SK-N-SH treated with all-trans-retinoic acid at 6 μM for 48 hours (cell line): ENCODE results near the gene TCFL5.
A peak's percentile ranks its signal among the peaks of the same experiment; 100 is the strongest.
"Not testable (repeated sequence)": the region's sequence is repeated elsewhere in the genome, so short reads cannot be mapped to it uniquely, and the experiment has no call there.

ENCODE experiments used
- ATAC-seq: fragments of 200-7000 bp; cut with Tn5 transposase; 3 replicates; pipeline ENCODE4 v1.9.1; 2020; ENCODE audit warnings: mild to moderate bottlenecking, moderate library complexity
- ARNTL ChIP-seq: fragments of 450-650 bp; formaldehyde crosslinking; IDR thresholded peaks from 2 replicates; pipeline ENCODE4 v1.5.0; 2020; ENCODE audit warnings: low read depth, mild to moderate bottlenecking, moderate library complexity, borderline replicate concordance
- BACH2 ChIP-seq: fragments of 250-450 bp; sonication (Bioruptor Pico); IDR thresholded peaks from 2 replicates; pipeline ENCODE4 v1.9.0; 2021; ENCODE audit warnings: mild to moderate bottlenecking, borderline replicate concordance
- CREB5 ChIP-seq: fragments of 250-450 bp; sonication (Bioruptor Pico); IDR thresholded peaks from 2 replicates; pipeline ENCODE4 v1.5.1; 2020; ENCODE audit warnings: low read depth, mild to moderate bottlenecking, moderate library complexity
- CSDC2 ChIP-seq: fragments of 250-450 bp; sonication (Bioruptor Pico); IDR thresholded peaks from 2 replicates; pipeline ENCODE4 v1.5.0; 2020; ENCODE audit warnings: mild to moderate bottlenecking, moderate library complexity
- GLIS3 ChIP-seq: fragments of 250-450 bp; sonication (Bioruptor Pico); IDR thresholded peaks from 2 replicates; pipeline ENCODE4 v1.5.0; 2020; ENCODE audit warnings: mild to moderate bottlenecking, moderate library complexity
- ISL1 ChIP-seq: fragments of 250-450 bp; sonication (Bioruptor Pico); IDR thresholded peaks from 2 replicates; pipeline ENCODE4 v2.1.2; 2022; ENCODE audit warnings: mild to moderate bottlenecking, moderate library complexity
- OSR1 ChIP-seq: fragments of 250-450 bp; sonication (Bioruptor Pico); IDR thresholded peaks from 2 replicates; pipeline ENCODE4 v1.8.0; 2022; ENCODE audit warnings: moderate library complexity, mild to moderate bottlenecking, inconsistent platforms
- PPARA ChIP-seq: fragments of 250-450 bp; sonication (Bioruptor Pico); IDR thresholded peaks from 2 replicates; pipeline ENCODE4 v1.5.0; 2020; ENCODE audit warnings: mild to moderate bottlenecking, borderline replicate concordance
- SNAI2 ChIP-seq: fragments of 250-450 bp; sonication (Bioruptor Pico); IDR thresholded peaks from 2 replicates; pipeline ENCODE4 v1.5.0; 2020; ENCODE audit warnings: mild to moderate bottlenecking, moderate library complexity
- TOX ChIP-seq: fragments of 250-450 bp; sonication (Bioruptor Pico); IDR thresholded peaks from 2 replicates; pipeline ENCODE4 v1.8.0; 2021; ENCODE audit warnings: mild to moderate bottlenecking, moderate library complexity, borderline replicate concordance
- ZFP3 ChIP-seq: fragments of 250-450 bp; sonication (Bioruptor Pico); IDR thresholded peaks from 2 replicates; pipeline ENCODE4 v1.5.0; 2020; ENCODE audit warnings: mild to moderate bottlenecking, moderate library complexity
- ZFP30 ChIP-seq: fragments of 450-650 bp; formaldehyde crosslinking; IDR thresholded peaks from 2 replicates; pipeline ENCODE4 v1.5.0; 2022; ENCODE audit warnings: mild to moderate bottlenecking, moderate library complexity
- ZNF565 ChIP-seq: fragments of 450-650 bp; formaldehyde crosslinking; conservative IDR thresholded peaks from 2 replicates; pipeline ENCODE4 v1.5.0; 2020; ENCODE audit warnings: low read depth, mild to moderate bottlenecking, moderate library complexity
- ZNF70 ChIP-seq: fragments of 450-650 bp; formaldehyde crosslinking; IDR thresholded peaks from 2 replicates; pipeline ENCODE4 v1.5.0; 2020; ENCODE audit warnings: mild to moderate bottlenecking, moderate library complexity
- TF ChIP-seq, protein P1 (sequence below): fragments of 250-450 bp; sonication (Bioruptor Pico); IDR thresholded peaks from 2 replicates; pipeline ENCODE4 v1.8.0; 2020; ENCODE audit warnings: mild to moderate bottlenecking, moderate library complexity, borderline replicate concordance
- TF ChIP-seq, protein P2 (sequence below): fragments of 250-450 bp; sonication (Bioruptor Pico); IDR thresholded peaks from 2 replicates; pipeline ENCODE4 v1.5.0; 2020; ENCODE audit warnings: mild to moderate bottlenecking, moderate library complexity
- TF ChIP-seq, protein P3 (sequence below): fragments of 250-450 bp; sonication (Bioruptor Pico); IDR thresholded peaks from 2 replicates; pipeline ENCODE4 v1.8.0; 2021; ENCODE audit warnings: low read depth, mild to moderate bottlenecking, moderate library complexity, borderline replicate concordance

The TCFL5 gene

DNA sequence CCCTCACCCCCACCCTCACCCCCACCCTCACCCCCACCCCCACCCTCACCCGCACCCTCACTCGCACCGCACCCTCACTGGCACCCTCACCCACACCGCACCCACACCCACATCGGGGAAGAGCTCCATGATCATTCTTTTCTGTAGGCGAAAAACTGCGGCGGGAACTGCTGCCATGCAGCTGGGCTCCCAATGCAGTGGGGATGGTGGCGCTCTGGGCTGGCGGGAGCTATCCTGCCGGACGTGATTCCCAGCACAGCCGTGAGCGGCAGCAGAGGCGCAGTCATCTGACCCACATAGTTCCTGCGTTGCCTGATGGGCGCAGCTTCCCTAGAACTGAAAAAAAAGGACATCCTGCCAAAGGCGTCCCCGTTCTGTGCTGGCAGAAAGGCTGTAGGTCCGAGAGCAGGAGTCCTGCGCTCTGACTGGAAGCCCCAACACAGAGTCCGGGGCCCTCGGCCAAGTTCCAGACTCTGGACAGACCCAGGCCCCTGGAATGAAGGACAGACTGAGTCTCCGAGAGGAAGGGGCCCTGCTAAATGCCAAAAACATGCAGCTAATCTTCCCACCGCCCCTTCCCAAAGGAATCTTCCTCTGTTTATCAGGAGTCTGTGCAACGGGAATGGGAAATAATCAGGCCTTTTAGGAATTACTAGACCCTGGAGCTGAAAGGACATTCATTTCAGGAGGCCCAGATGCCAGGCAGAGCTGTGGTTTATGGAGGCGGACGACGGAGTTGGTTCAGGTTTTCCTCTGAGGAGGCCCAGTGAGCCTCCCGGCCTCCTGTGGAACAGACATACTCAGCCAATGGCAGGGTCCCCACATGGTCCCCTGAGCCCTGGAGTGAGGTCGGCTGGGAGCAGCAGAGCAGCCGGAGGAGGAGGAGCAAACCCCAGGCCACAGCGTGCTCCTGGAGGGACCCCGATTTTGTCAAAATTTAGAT lies 14.1 kb upstream of the TCFL5 start:
- ATAC-seq = peak; percentile 99

GRCh38 chr20:62874964-62875344 lies 13.3 kb upstream of the TCFL5 start:
- ATAC-seq = no peak
- no peak for TF ChIP-seq CSDC2 (CRISPR knock-in tag)
- TF ChIP-seq, protein P1, sequence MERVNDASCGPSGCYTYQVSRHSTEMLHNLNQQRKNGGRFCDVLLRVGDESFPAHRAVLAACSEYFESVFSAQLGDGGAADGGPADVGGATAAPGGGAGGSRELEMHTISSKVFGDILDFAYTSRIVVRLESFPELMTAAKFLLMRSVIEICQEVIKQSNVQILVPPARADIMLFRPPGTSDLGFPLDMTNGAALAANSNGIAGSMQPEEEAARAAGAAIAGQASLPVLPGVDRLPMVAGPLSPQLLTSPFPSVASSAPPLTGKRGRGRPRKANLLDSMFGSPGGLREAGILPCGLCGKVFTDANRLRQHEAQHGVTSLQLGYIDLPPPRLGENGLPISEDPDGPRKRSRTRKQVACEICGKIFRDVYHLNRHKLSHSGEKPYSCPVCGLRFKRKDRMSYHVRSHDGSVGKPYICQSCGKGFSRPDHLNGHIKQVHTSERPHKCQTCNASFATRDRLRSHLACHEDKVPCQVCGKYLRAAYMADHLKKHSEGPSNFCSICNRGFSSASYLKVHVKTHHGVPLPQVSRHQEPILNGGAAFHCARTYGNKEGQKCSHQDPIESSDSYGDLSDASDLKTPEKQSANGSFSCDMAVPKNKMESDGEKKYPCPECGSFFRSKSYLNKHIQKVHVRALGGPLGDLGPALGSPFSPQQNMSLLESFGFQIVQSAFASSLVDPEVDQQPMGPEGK (CRISPR knock-in tag) = no peak
- TF ChIP-seq, protein P2, sequence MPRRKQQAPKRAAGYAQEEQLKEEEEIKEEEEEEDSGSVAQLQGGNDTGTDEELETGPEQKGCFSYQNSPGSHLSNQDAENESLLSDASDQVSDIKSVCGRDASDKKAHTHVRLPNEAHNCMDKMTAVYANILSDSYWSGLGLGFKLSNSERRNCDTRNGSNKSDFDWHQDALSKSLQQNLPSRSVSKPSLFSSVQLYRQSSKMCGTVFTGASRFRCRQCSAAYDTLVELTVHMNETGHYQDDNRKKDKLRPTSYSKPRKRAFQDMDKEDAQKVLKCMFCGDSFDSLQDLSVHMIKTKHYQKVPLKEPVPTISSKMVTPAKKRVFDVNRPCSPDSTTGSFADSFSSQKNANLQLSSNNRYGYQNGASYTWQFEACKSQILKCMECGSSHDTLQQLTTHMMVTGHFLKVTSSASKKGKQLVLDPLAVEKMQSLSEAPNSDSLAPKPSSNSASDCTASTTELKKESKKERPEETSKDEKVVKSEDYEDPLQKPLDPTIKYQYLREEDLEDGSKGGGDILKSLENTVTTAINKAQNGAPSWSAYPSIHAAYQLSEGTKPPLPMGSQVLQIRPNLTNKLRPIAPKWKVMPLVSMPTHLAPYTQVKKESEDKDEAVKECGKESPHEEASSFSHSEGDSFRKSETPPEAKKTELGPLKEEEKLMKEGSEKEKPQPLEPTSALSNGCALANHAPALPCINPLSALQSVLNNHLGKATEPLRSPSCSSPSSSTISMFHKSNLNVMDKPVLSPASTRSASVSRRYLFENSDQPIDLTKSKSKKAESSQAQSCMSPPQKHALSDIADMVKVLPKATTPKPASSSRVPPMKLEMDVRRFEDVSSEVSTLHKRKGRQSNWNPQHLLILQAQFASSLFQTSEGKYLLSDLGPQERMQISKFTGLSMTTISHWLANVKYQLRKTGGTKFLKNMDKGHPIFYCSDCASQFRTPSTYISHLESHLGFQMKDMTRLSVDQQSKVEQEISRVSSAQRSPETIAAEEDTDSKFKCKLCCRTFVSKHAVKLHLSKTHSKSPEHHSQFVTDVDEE (CRISPR knock-in tag) = no peak
- TF ChIP-seq OSR1 (CRISPR knock-in tag) = no peak
- no peak for TF ChIP-seq ZFP3 (CRISPR knock-in tag)
- TF ChIP-seq ARNTL = no peak
- TF ChIP-seq, protein P3, sequence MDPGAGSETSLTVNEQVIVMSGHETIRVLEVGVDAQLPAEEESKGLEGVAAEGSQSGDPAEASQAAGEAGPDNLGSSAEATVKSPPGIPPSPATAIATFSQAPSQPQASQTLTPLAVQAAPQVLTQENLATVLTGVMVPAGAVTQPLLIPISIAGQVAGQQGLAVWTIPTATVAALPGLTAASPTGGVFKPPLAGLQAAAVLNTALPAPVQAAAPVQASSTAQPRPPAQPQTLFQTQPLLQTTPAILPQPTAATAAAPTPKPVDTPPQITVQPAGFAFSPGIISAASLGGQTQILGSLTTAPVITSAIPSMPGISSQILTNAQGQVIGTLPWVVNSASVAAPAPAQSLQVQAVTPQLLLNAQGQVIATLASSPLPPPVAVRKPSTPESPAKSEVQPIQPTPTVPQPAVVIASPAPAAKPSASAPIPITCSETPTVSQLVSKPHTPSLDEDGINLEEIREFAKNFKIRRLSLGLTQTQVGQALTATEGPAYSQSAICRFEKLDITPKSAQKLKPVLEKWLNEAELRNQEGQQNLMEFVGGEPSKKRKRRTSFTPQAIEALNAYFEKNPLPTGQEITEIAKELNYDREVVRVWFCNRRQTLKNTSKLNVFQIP (CRISPR knock-in tag) = no peak
- no peak for TF ChIP-seq PPARA (CRISPR knock-in tag)
- TF ChIP-seq ISL1 (CRISPR knock-in tag) = no peak
- TF ChIP-seq GLIS3 (CRISPR knock-in tag) = no peak
- TF ChIP-seq ZNF565 (CRISPR knock-in tag) = no peak
- TF ChIP-seq BACH2 = no peak
- no peak for TF ChIP-seq TOX

More for the DNA sequence above, 14.1 kb upstream of the TCFL5 start:
- TF ChIP-seq, protein P2 (CRISPR knock-in tag) = peak; percentile 19; the same call in 1 of the 2 replicates
- TF ChIP-seq ZNF70 (CRISPR knock-in tag) = no peak

- not testable (repeated sequence) for ATAC-seq
Observed at GRCh38 chr20:62873681-62874031, 12.0 kb upstream of the TCFL5 start.

DNA sequence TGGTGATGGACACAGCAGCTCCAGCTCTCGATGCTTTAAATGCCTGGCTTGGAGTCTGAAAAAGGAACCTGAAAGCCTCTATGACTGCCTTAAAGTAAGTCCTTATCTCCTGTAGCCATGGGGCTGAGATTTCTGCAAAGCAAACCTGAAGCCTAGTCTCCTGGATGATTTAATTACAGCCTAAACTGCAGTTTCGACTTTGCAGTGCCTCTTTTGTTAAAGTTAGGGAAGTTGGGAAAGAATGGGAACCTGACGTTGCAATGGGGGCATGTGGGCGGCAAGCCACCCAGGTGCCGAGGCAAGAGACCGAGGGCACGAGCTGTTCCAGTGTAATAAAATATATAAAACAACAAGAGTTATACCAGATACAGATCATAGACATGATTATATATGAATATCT lies 11.7 kb upstream of the TCFL5 start:
- ATAC-seq = no peak
- TF ChIP-seq SNAI2 (no peak), ZFP30 (CRISPR knock-in tag) (no peak), OSR1 (CRISPR knock-in tag) (no peak), ZFP3 (CRISPR knock-in tag) (no peak), PPARA (CRISPR knock-in tag) (no peak), BACH2 (no peak), ISL1 (CRISPR knock-in tag) (no peak), CREB5 (CRISPR knock-in tag) (no peak)
- TF ChIP-seq, protein P3 (CRISPR knock-in tag) = no peak
- TF ChIP-seq, protein P2 (CRISPR knock-in tag) = no peak
